Adipocyte (in vitro differentiated cells): ENCODE results near the gene AOPEP.

Experiments used
- DNase-seq: peaks from one replicate; pipeline ENCODE4 v3.0.0-alpha.2; 2015; ENCODE audit warnings: low read depth
- H3K27me3 ChIP-seq: replicated peaks from 2 replicates; pipeline ENCODE4 v1.7.0; 2013; ENCODE audit warnings: mild to moderate bottlenecking, low read length, moderate library complexity; ENCODE audit not compliant: control insufficient read depth, insufficient read depth
- H3K36me3 ChIP-seq: 2 replicates; pipeline ENCODE4 v1.7.0; 2013; ENCODE audit warnings: low read length, mild to moderate bottlenecking, moderate library complexity; ENCODE audit not compliant: control insufficient read depth, insufficient read depth, severe bottlenecking
- H3K4me1 ChIP-seq: 2 replicates; pipeline ENCODE4 v1.7.0; 2013; ENCODE audit warnings: mild to moderate bottlenecking, low read length, moderate library complexity; ENCODE audit not compliant: control insufficient read depth, insufficient read depth
- H3K4me3 ChIP-seq: 2 replicates; pipeline ENCODE4 v1.7.0; 2013; ENCODE audit warnings: mild to moderate bottlenecking, low read length, moderate library complexity
- H3K9ac ChIP-seq: 2 replicates; pipeline ENCODE4 v1.7.0; 2013; ENCODE audit warnings: mild to moderate bottlenecking, low read length, moderate library complexity
- H3K9me3 ChIP-seq: 2 replicates; pipeline ENCODE4 v1.7.0; 2013; ENCODE audit warnings: mild to moderate bottlenecking, low read length, moderate library complexity; ENCODE audit not compliant: control insufficient read depth

AOPEP gene

DNA sequence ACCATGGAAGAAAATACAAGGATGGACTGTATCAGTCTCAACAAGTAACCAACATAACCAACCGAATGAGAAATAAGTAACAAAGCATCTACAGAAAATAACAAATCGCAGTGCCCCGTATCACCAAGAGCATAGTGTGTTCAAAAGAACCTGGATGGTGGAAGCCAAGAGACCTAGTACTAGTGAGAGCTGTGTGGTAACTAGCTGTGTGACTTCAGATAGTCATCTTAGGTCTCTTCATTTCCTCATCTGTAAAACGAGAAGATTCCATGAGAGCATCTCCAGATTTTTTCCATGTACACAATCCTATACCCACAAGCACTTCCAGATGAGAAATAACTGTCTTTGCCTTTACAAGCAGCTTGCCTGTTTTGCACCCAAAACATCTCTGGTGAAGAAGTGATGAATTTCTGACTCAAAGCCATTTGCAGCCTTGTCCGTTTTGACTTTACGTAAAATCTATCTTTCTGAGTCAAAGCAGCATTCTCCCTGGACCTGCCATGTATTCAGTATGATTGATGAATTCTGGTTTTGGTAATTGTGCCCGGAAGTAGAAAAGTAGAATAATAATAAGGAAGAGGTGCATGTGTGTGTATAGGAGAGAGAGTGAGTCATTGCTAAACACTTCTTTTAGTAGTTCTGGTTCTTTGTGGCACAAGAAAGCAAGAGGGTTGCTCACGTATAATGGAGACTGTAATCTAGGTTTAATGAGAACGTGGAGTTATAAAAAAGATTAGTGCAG is 41.0 kb downstream of the AOPEP start:
- H3K4me3 ChIP-seq = no peak overlapping the region
- no peak overlapping the region for H3K9ac ChIP-seq
- no peaks in the 10 kb centered on the region for H3K36me3 ChIP-seq
- H3K9me3 ChIP-seq = no peaks in the 10 kb centered on the region
- no peak for DNase-seq
- H3K4me1 ChIP-seq = no peaks in the 10 kb centered on the region
- H3K27me3 ChIP-seq = no peaks in the 10 kb centered on the region

DNA sequence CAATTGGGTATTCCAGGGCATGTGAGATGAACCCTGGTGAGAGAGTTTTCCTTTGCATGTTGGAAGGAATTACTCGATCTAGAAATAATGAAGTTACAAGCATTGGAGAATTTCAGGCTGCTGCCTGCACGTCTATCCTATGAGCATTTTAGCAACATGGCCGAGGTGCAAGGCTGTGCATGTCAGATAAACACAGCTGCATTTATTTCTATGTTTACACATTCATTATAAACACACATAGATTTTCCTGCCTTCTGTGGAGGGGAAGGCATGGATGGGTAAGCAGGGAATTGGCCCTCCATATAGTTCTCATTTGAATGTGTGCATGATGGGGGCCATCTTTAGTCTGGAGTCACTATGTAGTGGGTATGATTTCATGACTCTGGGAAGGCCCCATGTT is 42.3 kb downstream of the AOPEP start:
- H3K9me3 ChIP-seq = no peaks in the 10 kb centered on the region
- no peaks in the 10 kb centered on the region for H3K4me1 ChIP-seq
- H3K9ac ChIP-seq = no peak overlapping the region
- H3K27me3 ChIP-seq = no peaks in the 10 kb centered on the region
- no peak overlapping the region for H3K4me3 ChIP-seq
- no peaks in the 10 kb centered on the region for H3K36me3 ChIP-seq
- no peak for DNase-seq

DNA sequence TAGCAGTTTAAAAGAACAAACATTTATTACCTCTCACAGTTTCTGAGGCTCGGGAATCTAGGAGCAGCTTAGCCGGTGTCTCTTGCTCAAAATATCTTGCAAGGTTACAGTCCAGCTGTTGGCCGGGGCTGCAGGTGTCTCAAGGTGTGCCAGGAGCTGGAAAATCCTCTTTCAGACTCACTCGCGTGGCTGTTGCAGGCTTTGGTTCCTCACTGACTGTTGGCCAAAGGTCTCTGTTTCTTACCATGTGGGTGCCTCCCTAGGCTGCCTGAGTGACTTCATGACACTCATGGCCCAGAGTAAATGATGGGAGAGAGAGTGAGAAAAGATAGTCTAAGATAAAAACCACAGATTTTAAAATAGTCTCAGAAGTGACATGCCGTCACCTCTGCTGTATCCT is 43.8 kb downstream of the AOPEP start:
- no peaks in the 10 kb centered on the region for H3K27me3 ChIP-seq
- no peak for DNase-seq
- no peaks in the 10 kb centered on the region for H3K36me3 ChIP-seq
- H3K4me1 ChIP-seq = no peaks in the 10 kb centered on the region
- no peak overlapping the region for H3K4me3 ChIP-seq
- no peaks in the 10 kb centered on the region for H3K9me3 ChIP-seq
- no peak overlapping the region for H3K9ac ChIP-seq

DNA sequence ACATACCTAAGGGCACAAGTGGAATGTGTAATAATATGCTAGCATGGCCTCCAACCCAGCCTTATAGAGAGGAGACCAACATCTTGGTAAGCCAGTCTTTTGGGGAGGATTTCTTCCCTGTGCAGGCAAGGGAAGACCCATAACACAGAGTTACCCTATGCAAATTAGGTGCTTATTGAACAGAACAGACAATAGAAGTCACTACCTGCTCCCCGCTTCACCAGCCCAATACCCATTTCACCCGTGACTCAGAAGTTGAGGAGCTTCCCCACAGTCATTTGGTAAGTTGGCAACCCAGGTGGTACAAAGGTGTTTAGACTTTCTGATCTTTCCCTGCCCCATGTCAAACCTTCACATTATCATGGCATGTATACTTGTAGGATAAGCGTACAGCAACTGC is 44.6 kb downstream of the AOPEP start:
- H3K9me3 ChIP-seq = no peaks in the 10 kb centered on the region
- H3K27me3 ChIP-seq = no peaks in the 10 kb centered on the region
- H3K36me3 ChIP-seq = no peaks in the 10 kb centered on the region
- H3K9ac ChIP-seq = no peak overlapping the region
- DNase-seq = no peak
- H3K4me1 ChIP-seq = no peaks in the 10 kb centered on the region
- no peak overlapping the region for H3K4me3 ChIP-seq

DNA sequence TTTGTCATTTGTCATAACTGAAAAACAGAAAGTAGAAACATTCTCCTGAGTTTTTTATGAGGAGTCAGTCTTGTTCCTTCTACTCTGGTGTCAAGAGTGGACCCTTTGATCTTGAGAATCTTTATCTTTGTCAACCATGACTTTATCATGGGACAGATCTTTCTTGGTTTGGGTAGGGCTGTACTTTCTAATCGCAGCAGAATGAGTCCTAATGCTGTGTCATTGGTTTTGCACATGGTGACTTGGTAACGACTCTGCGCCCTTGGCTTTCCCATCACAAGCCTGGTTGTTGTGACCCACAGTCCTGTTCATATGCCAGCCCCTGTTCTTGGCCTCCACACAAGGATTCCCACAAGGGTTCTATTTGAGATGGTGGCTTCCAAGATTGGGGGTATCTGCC is 45.6 kb downstream of the AOPEP start:
- Histone ChIP-seq H3K4me1 (no peaks in the 10 kb centered on the region), H3K4me3 (no peak overlapping the region), H3K27me3 (no peaks in the 10 kb centered on the region), H3K36me3 (no peaks in the 10 kb centered on the region), H3K9ac (no peak overlapping the region), H3K9me3 (no peaks in the 10 kb centered on the region)
- DNase-seq = no peak

DNA sequence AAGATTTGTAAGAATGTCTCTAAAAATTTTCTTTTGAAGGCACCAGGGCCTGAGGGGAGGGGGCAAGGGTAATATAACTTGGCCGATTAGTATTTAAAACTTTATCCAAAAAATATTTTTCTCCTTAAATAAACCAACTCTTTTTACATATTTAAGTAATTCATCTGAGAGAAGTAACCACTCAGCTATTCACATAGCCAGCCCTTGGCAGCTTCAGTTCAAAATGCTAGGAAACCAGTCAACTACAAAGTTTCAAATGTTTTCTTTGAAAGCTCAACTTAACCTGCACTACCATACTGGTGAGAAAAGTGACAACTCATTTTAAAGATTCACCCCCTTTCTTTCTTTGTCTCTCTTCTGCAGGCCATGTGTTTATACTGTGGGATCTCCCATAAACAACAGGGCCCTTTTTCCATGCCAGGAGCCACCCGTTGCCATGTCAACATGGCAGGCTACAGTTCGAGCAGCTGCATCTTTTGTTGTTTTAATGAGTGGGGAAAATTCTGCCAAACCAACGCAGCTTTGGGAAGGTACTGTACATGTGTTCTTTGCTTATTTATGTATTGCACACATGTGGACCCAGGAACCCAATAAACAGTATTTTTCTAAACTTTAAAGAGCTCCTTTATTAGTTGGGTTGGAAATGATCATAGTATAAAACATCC is 46.3 kb downstream of the AOPEP start:
- no peaks in the 10 kb centered on the region for H3K27me3 ChIP-seq
- DNase-seq = no peak
- H3K4me3 ChIP-seq = no peak overlapping the region
- no peaks in the 10 kb centered on the region for H3K9me3 ChIP-seq
- no peak overlapping the region for H3K9ac ChIP-seq
- H3K36me3 ChIP-seq = no peaks in the 10 kb centered on the region
- H3K4me1 ChIP-seq = no peaks in the 10 kb centered on the region

DNA sequence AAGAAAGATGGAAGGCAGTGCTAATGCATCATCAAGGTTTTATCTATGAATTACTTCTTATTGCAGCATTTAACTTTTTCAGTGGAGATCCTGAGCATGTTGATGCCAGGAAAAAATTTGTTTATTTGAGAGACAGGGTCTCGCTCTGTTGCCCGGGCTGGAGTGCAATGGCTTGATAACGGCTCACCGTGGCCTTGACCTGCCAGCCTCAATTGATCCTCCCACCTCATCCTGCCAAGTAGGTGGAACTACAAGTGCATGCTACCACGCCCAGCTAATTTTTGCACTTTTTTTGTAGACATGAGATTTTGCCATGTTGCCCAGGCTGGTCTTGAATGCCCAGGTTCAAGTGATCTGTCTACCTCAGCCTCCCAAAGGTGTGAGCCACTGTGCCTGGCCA is 47.2 kb downstream of the AOPEP start:
- H3K4me1 ChIP-seq = no peaks in the 10 kb centered on the region
- DNase-seq = no peak
- no peaks in the 10 kb centered on the region for H3K9me3 ChIP-seq
- H3K4me3 ChIP-seq = no peak overlapping the region
- H3K27me3 ChIP-seq = no peaks in the 10 kb centered on the region
- H3K9ac ChIP-seq = no peak overlapping the region
- no peaks in the 10 kb centered on the region for H3K36me3 ChIP-seq

DNA sequence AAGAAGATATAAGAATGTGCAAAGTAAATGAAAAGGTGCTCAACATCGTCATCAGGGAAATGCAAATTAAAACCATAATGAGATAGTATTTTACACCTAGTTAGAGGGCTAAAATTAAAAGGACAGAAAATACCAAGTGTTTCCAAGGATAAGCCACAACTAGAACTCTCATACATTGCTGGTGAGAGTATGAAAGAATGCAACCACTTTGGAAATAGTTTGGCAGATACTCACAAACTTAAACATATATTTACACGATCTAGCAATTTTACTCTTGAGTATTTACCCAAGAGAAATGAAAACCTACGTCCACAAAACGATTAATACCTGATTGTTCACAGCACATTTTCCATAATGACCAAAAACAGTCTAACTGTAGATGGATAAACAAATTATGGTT is 51.5 kb downstream of the AOPEP start:
- Histone ChIP-seq H3K36me3 (no peaks in the 10 kb centered on the region), H3K9me3 (no peaks in the 10 kb centered on the region), H3K4me3 (no peak overlapping the region), H3K9ac (no peak overlapping the region), H3K4me1 (peaks cover 16% of the 10 kb centered on the region), H3K27me3 (no peaks in the 10 kb centered on the region)
- DNase-seq = no peak

DNA sequence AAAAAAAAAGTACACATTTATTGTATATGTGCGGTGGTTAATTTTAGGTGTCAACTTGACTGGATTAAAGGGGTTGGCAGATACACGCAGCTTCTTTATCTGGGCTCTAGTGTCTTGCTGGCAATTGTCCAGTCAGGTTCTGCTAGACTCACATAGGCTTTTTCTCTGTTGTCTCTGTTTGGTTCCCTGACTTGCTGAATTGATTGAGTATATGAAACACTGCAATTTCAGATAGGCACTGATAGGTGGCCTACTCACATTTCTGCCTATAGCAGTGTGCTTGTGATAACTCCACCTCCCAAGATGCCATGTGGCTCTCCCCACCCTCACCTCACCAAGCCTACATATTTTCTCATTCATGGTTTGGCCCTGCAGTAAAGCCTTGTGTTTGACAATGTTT is 52.5 kb downstream of the AOPEP start:
- Histone ChIP-seq H3K9me3 (no peaks in the 10 kb centered on the region), H3K4me1 (peaks cover 18% of the 10 kb centered on the region), H3K36me3 (no peaks in the 10 kb centered on the region), H3K27me3 (no peaks in the 10 kb centered on the region), H3K9ac (no peak overlapping the region), H3K4me3 (no peak overlapping the region)
- DNase-seq = no peak

DNA sequence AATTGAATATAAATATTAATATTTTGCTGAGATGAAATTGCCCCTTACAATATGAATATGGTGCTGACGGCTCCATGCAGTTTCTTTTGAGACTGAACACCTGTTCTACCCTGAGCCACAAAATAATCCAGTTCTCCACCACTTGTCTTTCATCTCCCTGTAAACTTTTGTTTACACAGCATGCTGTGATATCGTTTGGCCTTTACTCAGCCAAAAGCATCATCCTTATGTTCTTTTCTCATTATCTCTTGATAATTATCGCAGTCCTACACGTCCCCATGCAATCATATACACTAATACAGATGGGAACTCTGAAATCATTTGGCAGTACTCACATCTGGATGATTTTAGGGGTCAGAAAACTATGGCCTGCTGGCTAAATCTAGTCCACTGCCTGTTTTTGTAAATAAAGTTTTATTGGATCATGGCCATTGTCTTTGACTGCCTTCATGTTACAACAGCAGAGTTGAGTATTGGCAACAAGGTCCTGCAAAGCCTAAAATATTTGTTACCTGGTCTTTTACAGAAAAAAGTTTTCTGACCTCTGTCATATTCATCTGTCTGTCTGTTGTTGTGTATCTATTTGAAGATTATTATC is 53.3 kb downstream of the AOPEP start:
- DNase-seq = no peak
- Histone ChIP-seq H3K9me3 (no peaks in the 10 kb centered on the region), H3K36me3 (no peaks in the 10 kb centered on the region), H3K9ac (no peak overlapping the region), H3K4me1 (peaks cover 18% of the 10 kb centered on the region), H3K4me3 (no peak overlapping the region), H3K27me3 (no peaks in the 10 kb centered on the region)

DNA sequence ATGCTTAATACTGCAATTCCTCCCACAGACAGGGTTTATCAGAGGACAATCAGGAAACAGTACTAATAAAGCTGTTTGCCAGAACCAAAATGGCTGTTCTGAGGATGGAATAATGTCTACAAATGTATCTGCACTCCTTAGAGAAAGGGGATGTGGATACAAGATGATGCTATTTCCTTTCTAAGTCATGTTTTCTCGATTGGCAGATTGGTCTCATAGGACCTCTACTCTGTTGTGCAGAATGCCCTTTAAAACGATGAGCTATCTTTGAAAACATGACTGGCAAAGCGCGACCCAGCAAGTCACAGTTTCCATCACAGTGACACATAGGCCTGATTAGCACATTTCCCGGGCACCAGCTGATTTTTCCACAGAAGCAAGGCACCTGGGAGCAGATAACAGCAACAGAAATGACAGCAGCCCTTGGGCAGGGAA is 54.0 kb downstream of the AOPEP start:
- Histone ChIP-seq H3K36me3 (no peaks in the 10 kb centered on the region), H3K27me3 (no peaks in the 10 kb centered on the region), H3K9ac (no peak overlapping the region), H3K9me3 (no peaks in the 10 kb centered on the region), H3K4me3 (no peak overlapping the region), H3K4me1 (peaks cover 18% of the 10 kb centered on the region)
- no peak for DNase-seq
